GM21526 (cell line): ENCODE results near the gene HMGCS2.
"Not testable (repeated sequence)": the region's sequence is repeated elsewhere in the genome, so short reads cannot be mapped to it uniquely, and the experiment has no call there.

Experiments used
- ATAC-seq: cut with Tn5 transposase; IDR thresholded peaks from one replicate; pipeline ENCODE4 v1.9.1; 2021; ENCODE audit warnings: moderate library complexity; ENCODE audit not compliant: unreplicated experiment, low FRiP score

Gene HMGCS2

GRCh38 chr1:119732465-119733168 is 36.1 kb downstream of the HMGCS2 start:
- ATAC-seq = no peak

DNA sequence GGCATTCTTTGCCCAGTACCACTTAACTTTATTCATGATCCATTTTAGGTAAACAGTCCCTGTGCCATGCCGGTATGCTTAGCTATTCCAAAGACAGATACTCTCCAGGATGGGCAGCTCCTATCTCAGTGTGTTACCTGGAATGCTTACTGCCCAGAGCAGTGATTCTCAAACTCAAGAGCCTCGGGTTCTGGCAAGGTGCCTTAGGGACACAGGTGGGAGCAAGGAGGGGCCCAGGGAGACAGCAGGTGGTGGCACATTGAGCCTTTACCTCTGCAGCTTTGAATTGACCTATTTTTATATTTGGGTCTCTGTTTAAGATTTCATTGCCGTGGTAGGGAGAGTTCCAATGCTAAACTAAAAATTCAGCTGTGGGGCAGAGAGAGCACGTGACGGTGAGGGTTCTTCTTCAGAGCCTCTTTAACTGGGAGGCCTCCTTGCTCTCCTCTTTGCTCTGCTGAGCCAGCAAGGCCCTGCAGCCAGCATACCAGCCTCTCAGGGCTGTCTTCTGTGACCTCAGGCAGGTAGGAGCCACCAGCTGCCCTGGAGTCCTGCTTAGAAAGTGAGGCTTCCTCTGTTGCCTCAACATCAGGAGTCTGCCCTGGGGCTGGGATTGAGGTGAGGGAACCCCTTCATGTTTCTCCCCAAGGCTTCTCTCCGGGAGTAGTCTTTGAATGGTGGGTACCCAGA is 36.8 kb downstream of the HMGCS2 start:
- no peak for ATAC-seq

GRCh38 chr1:119731060-119731459 is 37.6 kb downstream of the HMGCS2 start:
- no peak for ATAC-seq

- no peak for ATAC-seq
These were observed 39.7 kb downstream of the HMGCS2 start for GRCh38 chr1:119729044-119729443.

DNA sequence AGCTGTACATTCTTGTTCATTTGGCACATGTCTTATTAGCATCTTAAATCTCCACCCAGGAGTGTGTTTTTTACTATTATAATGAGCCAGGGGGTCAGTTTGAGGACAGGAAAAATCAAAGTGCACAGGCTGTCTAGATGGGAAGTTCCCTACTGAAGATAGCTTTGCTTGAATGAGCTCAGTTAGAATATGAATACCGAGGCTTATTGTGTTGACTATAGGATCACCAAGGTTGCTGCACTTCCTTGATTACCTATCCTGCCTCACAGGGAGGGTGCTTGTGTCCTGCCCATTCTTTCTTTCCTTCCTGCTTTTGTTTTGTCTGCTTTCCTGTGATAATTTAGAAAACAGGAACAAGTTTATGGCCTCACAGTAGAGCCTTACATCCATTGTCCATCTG is 40.7 kb downstream of the HMGCS2 start:
- no peak for ATAC-seq

GRCh38 chr1:119725626-119726025 is 43.1 kb downstream of the HMGCS2 start:
- ATAC-seq = no peak

DNA sequence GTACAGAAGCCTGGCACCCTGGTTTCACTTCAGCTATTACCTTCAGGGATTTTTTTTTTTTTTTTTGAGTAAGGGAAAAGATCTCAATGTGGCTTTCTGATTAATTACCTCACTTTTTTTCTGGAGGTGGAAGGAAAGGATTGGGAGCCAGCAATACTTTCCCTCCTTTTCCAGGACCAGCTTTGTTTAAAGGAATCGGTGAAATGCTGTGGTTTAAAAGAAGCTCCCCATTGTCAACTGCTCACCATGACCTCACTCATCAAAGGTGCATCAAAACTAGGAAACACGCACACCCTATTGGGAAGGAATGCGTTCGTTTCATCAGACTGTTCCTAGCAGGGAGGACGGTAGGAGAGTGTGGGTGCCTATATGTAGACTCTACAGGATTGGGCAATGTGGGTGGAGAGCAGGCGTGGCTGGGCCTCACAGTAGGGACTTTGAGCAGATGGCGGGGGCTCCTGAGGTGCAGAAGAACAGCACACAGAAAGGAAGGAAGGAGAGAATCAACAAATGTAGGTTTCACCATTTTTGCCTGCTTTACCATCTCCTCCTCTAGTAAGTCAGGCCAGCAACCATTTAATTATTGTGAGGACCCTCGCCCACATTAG is 44.0 kb downstream of the HMGCS2 start:
- no peak for ATAC-seq

DNA sequence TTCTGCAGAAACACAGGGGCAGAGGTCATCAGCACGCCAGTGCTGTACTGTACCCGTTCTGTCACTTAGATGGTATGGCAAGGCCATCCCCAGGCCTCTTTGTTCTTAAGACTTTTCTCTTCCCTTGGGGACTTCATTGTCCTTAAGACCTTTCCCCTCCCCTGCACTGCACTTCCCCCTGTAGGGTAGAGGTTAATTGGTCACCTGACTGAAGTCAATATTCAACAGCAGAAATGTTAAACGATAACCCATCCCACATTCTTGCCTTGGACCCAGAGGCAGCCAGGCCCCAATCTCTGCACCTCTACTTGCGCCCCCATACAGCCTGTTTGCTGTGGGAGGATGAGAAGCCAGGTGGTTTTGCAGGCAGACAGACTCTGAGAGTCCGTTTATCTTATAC is 46.8 kb downstream of the HMGCS2 start:
- ATAC-seq = no peak

- no peak for ATAC-seq
These were observed 47.8 kb downstream of the HMGCS2 start for GRCh38 chr1:119720866-119721440.

- ATAC-seq = no peak
These were observed 49.7 kb downstream of the HMGCS2 start for GRCh38 chr1:119718972-119719371.

- ATAC-seq = no peak
These were observed 50.3 kb downstream of the HMGCS2 start for GRCh38 chr1:119718409-119718808.

DNA sequence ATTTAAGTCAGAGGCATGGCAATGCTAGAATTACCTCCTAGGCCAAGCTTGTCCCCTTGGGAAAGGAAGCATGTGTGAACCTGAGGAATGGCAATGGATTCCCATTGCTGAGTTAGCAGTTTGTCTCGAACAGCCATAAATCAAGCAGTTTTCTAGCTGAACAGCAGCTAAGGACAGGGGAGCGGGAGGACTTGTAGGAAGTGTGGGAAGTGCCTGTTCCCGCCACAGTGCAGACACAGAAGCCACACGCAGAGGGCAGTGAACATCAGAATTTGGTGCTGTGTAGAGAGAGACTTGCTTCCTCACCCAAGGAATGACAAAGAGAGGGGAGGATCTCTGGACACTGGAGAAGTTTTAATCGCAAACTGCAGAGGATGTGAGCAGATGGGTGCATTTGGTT is 53.2 kb downstream of the HMGCS2 start:
- no peak for ATAC-seq

DNA sequence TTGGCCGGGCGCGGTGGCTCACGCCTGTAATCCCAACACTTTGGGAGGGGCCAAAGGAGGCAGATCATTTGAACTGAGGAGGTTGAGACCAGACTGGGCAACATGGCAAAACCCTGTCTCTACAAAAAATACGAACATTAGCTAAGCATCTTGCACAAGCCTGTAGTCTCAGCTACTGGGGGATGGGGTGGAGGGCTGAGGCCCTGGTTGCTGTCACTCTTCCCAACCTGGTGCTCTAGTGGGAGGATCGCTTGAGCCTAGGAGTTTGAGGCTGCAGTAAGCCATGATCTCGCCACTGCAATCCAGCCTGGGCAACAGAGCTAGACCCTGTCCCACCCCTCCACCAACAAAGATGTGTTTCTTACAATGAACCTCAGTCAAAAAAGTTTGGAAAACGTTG is 54.1 kb downstream of the HMGCS2 start:
- no peak for ATAC-seq

DNA sequence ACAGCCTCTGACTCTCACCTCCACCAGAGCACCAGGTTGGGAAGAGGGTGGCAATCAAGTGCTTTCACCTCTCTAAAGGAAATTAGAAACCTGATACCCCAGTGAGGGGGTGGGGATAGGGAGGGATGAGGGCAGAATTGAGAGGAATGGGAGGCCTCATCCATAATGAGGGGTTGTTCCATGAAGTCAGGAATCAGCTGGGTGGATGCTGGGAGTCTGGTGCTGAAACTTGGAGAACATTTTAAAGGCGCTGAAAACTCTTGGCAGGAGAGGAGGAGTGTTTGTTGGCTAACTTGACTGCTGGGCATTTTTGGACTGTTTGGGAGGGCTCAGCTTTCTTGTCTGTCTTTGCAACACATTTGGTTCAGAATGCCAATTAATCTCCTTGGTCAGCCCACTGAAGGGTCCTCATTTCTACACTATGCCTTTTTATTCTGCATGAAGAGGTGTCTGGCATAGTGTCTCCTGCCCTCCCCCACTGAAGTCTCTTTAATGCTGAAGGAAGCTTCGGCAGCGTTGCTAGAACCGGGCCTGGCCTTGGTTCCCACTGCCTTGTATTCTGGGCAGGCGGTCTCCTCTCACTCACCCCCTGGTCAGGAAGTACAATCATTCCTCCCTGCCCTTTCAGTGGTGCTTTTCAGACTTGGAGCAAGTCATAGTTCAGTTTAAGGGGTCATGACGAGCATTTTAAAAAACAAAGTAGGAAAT is 54.8 kb downstream of the HMGCS2 start:
- no peak for ATAC-seq

DNA sequence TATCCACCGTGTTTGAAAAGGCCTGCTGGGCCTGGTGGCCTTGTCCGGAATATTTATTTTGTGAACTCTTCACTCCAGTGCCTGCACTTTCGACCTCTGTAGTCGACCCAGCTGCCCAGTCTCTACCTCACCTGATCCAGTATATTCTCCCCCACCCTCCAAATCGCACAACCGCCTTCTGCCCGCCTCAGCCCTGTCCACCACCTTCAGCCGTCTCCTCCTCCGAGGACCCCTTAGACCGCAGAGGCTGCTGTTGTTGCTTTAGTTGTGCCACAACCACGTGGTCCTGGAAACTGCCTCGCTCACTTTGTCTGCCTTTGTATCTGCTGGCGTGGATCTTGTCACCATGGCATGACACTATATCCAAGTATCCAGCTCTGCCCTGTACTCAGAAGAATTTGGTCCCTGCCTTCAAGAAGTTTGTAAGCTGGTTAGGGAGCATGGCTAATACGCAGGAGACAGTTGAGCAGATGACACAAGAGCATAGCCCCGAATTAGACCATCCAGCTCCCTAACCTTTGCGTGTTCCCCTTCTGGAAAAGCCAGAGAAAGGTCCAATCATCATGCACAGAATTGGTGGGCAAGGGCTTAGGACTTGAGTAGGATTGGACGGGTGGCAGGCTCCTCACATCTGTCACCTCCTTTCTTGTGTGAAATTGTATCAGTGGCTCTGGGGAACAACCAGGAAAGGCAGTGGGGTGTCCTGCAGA is 55.5 kb downstream of the HMGCS2 start:
- no peak for ATAC-seq

- ATAC-seq = no peak
These were observed 56.2 kb downstream of the HMGCS2 start for GRCh38 chr1:119712342-119713038.

- ATAC-seq = peak; percentile 72
These were observed 56.8 kb downstream of the HMGCS2 start, which contains the start of gene PHGDH for GRCh38 chr1:119711804-119712341. TSS of gene PHGDH (plus strand) at chr1:119711934. CDS start at chr1:119712023, 89 bp downstream.

- ATAC-seq = not testable (repeated sequence)
These were observed 57.3 kb downstream of the HMGCS2 start for GRCh38 chr1:119711356-119711803.

DNA sequence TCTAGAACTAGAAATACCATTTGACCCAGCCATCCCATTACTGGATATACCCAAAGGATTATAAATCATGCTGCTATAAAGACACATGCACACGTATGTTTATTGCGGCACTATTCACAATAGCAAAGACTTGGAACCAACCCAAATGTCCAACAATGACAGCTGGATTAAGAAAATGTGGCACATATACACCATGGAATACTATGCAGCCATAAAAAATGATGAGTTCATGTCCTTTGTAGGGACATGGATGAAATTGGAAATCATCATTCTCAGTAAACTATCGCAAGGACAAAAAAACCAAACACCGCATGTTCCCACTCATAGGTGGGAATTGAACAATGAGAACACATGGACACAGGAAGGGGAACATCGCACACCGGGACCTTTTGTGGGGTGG is 62.1 kb downstream of the HMGCS2 start:
- not testable (repeated sequence) for ATAC-seq
